Measurements from ENCODE around the gene CCDC85C. TPM values are rescaled to one million over a fixed set of nuclear protein-coding genes. Genes with fewer than 3 reads are reported as not detected.
A peak's percentile ranks its signal among the peaks of the same experiment; 100 is the strongest.
"Not testable (repeated sequence)": the region's sequence is repeated elsewhere in the genome, so short reads cannot be mapped to it uniquely, and the experiment has no call there.

CCDC85C gene
- total RNA-seq, 2 donors from 2014 or later: 35.1 to 47.2 TPM

DNA sequence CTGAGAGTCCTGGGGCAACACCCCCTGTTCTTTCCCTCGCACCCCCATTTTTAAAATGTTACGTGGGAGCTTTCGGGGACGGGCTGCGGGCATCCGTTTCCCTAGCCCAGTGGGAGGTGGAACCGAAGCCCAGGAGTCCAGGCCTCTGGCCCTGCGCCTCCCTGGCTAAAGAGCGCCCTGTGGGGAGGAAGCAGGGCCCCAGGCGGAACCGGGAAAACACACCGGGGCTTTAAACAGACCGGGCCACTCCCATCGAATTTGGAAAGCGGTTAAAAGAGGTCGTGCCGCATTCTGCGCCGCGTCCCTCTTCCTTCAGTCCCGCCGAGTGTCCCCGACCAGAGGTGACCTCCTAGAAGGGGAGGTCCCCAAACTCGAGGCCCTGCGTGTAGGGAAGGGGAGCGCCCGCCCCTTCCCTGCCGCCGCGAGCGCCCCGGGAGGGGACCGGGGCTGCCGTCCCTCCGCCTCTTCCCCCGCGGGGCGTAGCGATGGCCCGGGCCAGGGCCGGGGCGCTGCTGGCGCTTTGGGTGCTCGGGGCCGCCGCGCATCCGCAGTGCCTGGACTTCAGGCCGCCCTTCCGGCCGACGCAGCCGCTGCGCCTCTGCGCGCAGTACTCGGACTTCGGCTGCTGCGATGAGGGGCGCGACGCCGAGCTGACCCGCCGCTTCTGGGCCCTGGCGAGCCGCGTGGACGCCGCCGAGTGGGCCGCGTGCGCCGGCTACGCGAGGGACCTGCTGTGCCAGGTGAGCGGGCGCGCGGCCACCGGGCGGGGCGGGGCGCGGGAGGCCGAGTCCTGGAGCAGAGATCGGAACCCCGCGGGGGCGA is 40.9 kb upstream of the CCDC85C start, which contains the start of gene HHIPL1:
Gene HHIPL1 (plus strand): TSS at position 407 of the 822 bp plus-strand sequence. CDS start 79 bp downstream, at position 486.
- WGBS: 11% methylated on average over 63 of the region's 91 CpGs
- intact Hi-C loops (cut with DNase I): no loop called here
- TF ChIP-seq POLR2A (IDR thresholded peaks at IDR 0.05): no peak
- TF ChIP-seq, protein P1, sequence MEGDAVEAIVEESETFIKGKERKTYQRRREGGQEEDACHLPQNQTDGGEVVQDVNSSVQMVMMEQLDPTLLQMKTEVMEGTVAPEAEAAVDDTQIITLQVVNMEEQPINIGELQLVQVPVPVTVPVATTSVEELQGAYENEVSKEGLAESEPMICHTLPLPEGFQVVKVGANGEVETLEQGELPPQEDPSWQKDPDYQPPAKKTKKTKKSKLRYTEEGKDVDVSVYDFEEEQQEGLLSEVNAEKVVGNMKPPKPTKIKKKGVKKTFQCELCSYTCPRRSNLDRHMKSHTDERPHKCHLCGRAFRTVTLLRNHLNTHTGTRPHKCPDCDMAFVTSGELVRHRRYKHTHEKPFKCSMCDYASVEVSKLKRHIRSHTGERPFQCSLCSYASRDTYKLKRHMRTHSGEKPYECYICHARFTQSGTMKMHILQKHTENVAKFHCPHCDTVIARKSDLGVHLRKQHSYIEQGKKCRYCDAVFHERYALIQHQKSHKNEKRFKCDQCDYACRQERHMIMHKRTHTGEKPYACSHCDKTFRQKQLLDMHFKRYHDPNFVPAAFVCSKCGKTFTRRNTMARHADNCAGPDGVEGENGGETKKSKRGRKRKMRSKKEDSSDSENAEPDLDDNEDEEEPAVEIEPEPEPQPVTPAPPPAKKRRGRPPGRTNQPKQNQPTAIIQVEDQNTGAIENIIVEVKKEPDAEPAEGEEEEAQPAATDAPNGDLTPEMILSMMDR (IDR thresholded peaks at IDR 0.05): no peak
- no peak for TF ChIP-seq POLR2AphosphoS5 (IDR thresholded peaks at IDR 0.05)
- DNase-seq (ENCODE audit: low spot score): no peak
- Histone ChIP-seq H3K36me3 (no peaks in the 10 kb centered on the region), H3K4me1 (replicated peaks) (no peaks in the 10 kb centered on the region), H3K9me3 (no peaks in the 10 kb centered on the region), H3K4me3 (peak within 1 kb of the TSS; percentile 20 to 38), H3K27me3 (replicated peaks; ENCODE audit: insufficient read depth) (no peaks in the 10 kb centered on the region), H3K27ac (peak within 1 kb of the TSS in 1 of 2 donors; percentile 30)

DNA sequence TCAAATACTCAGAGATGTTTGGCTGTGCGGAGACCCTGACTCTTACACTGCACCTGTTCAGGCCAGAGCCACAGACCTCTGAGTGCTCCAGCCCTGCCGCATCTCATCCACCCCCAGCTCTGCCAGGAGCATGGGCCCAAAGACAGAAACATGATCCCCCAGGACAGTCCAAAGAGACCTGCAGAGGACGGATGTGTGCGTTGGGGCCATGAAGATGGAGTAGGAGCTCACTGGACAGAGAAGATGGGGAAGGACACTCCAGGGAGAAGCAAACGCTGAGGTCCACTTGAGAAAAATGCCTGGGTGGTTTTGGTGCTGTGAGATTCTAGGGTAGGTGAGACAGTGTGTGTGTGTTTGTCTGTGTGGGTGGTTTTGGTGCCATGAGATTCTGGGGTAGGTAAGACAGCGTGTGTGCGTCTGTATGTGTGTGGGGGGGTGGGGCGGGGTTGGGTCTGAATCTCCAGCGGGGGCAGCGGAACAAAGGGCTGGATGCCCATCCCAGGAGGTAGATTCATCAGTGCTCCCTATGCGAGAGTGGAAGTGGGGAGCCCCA is 40.1 kb upstream of the CCDC85C start:
- 88% methylated on average over 11 of the region's 11 CpGs for WGBS
- no peak for DNase-seq (ENCODE audit: low spot score)
- Histone ChIP-seq H3K27me3 (replicated peaks; ENCODE audit: insufficient read depth) (no peaks in the 10 kb centered on the region), H3K4me1 (replicated peaks) (no peaks in the 10 kb centered on the region), H3K36me3 (no peaks in the 10 kb centered on the region), H3K4me3 (no peak overlapping the region), H3K9me3 (no peaks in the 10 kb centered on the region), H3K27ac (no peak overlapping the region)
- intact Hi-C loops (cut with DNase I): no loop called here
- TF ChIP-seq, protein P1 (IDR thresholded peaks at IDR 0.05): no peak
- TF ChIP-seq POLR2A (IDR thresholded peaks at IDR 0.05) (no peak), POLR2AphosphoS5 (IDR thresholded peaks at IDR 0.05) (no peak)

DNA sequence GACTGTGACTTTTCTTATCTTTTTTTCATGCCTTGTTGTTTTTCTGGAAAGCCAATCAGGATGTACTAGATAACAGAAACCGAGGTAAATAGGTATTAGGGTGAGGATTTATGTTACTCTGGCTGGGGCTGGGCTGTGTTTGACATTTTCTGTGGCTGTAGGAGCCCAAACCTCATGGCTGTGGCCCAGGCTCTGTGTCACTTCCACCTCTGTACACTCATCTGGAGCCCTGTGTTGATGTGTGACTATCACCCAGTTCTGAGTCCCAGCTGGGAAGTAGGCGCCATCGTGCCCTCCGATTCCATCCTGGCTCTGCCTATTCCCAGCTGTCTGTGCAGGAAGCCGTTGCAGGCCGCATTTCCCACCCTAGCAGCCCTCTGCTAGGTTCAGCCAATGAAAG is 39.3 kb upstream of the CCDC85C start:
- 66% methylated on average over 6 of the region's 6 CpGs for WGBS
- no peaks in the 10 kb centered on the region for H3K9me3 ChIP-seq

DNA sequence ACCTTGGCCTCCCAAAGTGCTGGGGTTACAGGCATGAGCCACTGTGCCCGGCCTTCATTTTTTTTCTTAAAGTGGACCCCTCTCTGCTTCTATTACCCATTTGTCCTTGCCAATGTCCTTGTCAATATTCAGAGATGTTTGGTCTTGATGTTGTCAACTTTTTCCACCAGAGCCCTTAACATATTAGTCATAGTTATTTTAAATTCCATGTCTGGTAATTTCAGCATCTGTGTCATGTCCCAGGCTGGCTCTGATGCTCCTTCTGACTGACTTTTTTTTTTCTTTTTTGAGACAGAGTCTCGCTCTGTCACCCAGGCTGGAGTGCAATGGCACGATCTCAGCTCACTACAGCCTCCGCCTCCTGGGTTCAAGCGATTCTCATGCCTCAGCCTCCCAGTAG is 38.8 kb upstream of the CCDC85C start:
- H3K4me3 ChIP-seq; H3K27me3 ChIP-seq (replicated peaks; ENCODE audit: insufficient read depth); DNase-seq (ENCODE audit: low spot score); H3K4me1 ChIP-seq (replicated peaks); H3K36me3 ChIP-seq; intact Hi-C loops (cut with DNase I); H3K9me3 ChIP-seq: not testable (repeated sequence)
- 89% methylated on average over 5 of the region's 5 CpGs for WGBS
- peak overlapping the region; percentile 13 to 23 for H3K27ac ChIP-seq

More for the DNA sequence above, 39.3 kb upstream of the CCDC85C start:
- no peaks in the 10 kb centered on the region for H3K4me1 ChIP-seq (replicated peaks)
- no peaks in the 10 kb centered on the region for H3K36me3 ChIP-seq
- intact Hi-C loops (cut with DNase I): no loop called here
- no peak overlapping the region for H3K4me3 ChIP-seq
- DNase-seq (ENCODE audit: low spot score): no peak
- TF ChIP-seq POLR2AphosphoS5 (IDR thresholded peaks at IDR 0.05): no peak
- TF ChIP-seq POLR2A (IDR thresholded peaks at IDR 0.05): no peak
- TF ChIP-seq, protein P1 (IDR thresholded peaks at IDR 0.05): no peak
- peak overlapping the region in 1 of 2 donors; percentile 13 for H3K27ac ChIP-seq
- H3K27me3 ChIP-seq (replicated peaks; ENCODE audit: insufficient read depth): no peaks in the 10 kb centered on the region

DNA sequence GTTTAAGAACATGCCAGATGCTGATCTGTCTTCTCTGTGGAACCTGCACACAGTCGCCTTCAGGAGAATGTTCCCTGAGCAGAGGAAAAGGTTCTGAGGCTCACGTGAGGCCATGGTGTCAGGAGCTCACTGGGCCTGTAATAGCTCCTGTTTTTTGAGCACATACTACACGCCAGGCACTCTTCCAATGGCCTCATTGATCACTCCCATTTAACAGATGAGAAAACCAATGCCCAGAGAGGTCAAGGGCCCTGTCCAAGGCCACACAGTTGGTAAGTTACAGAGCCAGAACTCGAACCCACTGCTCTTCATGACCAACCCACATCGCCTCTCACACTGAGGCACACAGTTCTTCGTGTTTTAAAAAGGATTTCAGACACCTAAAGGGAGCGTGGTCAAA is 33.6 kb upstream of the CCDC85C start:
- H3K9me3 ChIP-seq: no peaks in the 10 kb centered on the region
- H3K4me1 ChIP-seq (replicated peaks): no peaks in the 10 kb centered on the region
- no peak overlapping the region for H3K27ac ChIP-seq
- H3K36me3 ChIP-seq: no peaks in the 10 kb centered on the region
- TF ChIP-seq, protein P1 (IDR thresholded peaks at IDR 0.05): no peak
- TF ChIP-seq POLR2AphosphoS5 (IDR thresholded peaks at IDR 0.05): no peak
- no peak for TF ChIP-seq POLR2A (IDR thresholded peaks at IDR 0.05)
- intact Hi-C loops (cut with DNase I): no loop called here
- no peak overlapping the region for H3K4me3 ChIP-seq
- WGBS: 92% methylated on average over 7 of the region's 7 CpGs
- DNase-seq (ENCODE audit: low spot score): no peak
- H3K27me3 ChIP-seq (replicated peaks; ENCODE audit: insufficient read depth): no peaks in the 10 kb centered on the region

Measured in prostate gland (tissue), 2 donors.